NCI-H2081 (cell line): Measurements from ENCODE around the gene ROBO3.

Experiments used
- DNase-seq, 2 experiments: peaks; one replicate each; lab custom pipeline; 2025; lab: John Stamatoyannopoulos, UW

Gene ROBO3

GRCh38 chr11:124842305-124842704, 22.9 kb upstream of the ROBO3 start:
- no peak for DNase-seq

DNA sequence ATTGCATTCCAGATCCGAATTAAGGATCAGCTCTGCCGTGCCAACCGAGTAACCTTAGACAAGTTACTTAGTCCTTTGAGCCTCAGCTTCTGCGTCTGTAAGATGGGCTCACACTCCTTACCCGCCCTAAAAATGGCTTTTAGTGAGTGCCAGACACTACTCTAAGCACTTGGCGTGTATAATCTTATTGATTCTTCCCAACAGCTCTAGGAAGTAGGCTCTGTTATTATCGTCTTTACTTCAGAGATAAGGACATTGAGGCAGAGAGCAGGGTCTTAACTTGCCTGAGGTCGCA, 21.7 kb upstream of the ROBO3 start:
- no peak for DNase-seq

- DNase-seq, result no peak
Observed at GRCh38 chr11:124844664-124845079, 20.6 kb upstream of the ROBO3 start.

GRCh38 chr11:124846070-124846673, 19.1 kb upstream of the ROBO3 start:
- no peak for DNase-seq

- no peak for DNase-seq
Observed at GRCh38 chr11:124859171-124859570, 6.1 kb upstream of the ROBO3 start.

- DNase-seq, result no peak
Observed at GRCh38 chr11:124861670-124862069, 3.6 kb upstream of the ROBO3 start.

DNA sequence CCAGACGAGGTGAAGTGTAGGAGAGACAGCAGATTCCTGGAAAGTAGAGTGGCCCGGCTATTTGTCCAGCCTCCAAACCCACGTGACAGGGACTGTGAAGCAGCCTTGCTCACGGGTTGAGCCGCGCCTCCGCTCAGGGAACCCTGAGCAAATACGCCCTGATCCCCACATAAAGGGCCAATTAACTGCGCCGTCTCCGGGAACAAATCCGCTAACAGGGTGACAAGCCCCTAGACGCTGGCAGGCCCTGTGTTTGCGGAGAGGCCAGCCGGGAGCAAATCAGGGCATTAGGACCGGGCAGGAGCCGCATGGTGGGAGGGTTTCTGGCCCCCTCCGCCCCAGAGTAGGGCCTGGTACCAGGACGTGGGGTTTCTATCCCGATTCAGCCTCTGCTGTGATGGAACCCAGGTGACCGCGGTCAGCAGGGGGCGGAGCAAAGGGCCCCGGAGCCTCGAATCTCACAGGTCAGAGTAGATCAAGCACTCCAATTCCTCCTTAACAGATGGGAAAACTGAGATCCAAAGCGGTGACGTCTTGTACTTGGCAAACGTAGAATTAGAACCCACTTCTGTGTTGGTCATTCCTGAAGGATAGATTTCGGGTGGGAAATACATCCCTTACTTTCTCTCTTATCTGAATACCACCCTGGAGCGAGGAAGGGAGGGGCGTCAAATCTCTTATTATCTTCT, 2.0 kb upstream of the ROBO3 start:
- DNase-seq, result no peak

DNA sequence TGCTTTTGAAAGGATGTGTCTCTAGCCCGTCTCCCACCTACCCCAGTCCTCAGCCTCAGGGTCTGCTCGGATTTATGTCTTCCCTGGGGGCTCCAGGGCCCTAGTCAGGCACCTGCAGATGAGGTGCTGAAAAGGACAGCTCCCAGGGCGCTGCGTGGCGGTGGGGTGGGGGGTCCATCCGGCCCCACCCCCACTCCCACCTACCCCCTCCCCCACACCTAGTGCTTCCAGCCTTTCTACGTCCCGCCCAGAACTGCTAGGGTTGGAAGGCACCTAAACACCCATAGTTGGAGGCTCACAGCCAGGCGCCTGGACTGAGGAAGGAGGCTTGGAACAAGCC, 1.4 kb upstream of the ROBO3 start:
- DNase-seq, result no peak

GRCh38 chr11:124864176-124864891, 898 bp upstream of the ROBO3 start:
- DNase-seq, result no peak

GRCh38 chr11:124864892-124865180, 396 bp upstream of the ROBO3 start:
- no peak for DNase-seq

- DNase-seq, result no peak
Observed at GRCh38 chr11:124865902-124866851, 945 bp downstream of the ROBO3 start.

DNA sequence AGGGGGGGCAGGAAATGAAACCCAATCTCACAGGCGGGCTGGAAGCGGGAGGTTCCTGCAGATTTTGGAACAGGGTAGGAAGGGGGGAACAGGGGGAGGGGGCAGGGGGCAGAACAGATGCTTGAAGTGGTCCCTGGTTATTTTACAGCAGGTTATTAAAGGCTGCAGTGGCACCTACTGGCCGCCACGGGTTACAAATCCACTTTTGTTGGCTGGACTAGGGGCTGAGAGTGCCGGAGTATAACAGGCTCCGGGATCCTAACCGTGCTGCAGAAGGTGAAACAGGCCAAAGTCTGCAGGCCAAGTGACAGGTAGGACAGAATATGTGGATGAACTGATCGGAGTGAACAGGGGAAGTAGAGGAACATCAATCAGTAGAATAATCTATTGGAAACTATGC, 2.5 kb downstream of the ROBO3 start:
- no peak for DNase-seq

DNA sequence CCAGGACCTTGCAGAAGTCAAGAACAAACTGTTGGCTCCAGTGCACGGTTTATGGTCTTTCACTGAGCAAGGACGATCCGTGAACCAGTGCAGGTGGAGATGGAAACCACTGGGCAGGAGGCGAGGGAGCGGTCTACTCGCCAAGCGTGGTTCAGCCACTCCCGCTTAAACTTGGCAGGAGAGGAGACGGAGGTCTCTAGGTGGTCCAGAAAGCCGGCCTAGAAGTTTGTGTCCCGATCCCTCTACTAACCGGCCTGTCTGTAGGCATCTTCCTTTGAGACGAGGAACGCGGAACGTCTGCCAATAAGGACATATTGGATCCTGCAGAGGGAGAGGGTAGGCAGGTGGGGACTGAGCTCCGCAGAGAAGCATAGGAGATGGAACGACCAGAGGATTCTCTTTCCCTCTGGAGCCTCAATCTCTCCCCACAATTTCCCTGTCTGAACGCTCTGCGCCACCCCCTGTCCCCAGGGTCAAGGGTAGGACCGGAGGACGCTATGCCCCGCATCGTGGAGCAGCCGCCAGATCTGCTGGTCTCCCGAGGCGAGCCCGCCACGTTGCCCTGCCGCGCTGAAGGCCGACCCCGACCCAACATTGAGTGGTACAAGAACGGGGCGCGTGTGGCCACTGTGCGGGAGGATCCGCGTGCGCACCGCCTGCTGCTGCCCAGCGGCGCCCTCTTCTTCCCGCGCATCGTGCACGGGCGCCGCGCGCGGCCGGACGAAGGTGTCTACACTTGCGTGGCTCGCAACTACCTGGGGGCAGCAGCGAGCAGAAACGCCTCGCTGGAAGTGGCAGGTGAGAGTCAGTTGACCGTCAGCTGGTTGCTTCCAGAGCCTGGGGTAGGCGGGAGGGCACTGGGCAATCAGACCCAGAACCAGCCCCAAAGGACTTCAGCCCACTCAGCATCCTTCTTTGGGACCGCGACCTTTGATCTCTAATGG, 3.4 kb downstream of the ROBO3 start:
- no peak for DNase-seq

GRCh38 chr11:124869331-124869730, 4.1 kb downstream of the ROBO3 start:
- no peak for DNase-seq

- DNase-seq, result no peak
Observed at GRCh38 chr11:124869856-124870387, 4.7 kb downstream of the ROBO3 start.

- no peak for DNase-seq
Observed at GRCh38 chr11:124870430-124870829, 5.2 kb downstream of the ROBO3 start.

- no peak for DNase-seq
Observed at GRCh38 chr11:124872280-124872679, 7.0 kb downstream of the ROBO3 start.

- DNase-seq, result no peak
Observed at GRCh38 chr11:124872741-124873140, 7.5 kb downstream of the ROBO3 start.

DNA sequence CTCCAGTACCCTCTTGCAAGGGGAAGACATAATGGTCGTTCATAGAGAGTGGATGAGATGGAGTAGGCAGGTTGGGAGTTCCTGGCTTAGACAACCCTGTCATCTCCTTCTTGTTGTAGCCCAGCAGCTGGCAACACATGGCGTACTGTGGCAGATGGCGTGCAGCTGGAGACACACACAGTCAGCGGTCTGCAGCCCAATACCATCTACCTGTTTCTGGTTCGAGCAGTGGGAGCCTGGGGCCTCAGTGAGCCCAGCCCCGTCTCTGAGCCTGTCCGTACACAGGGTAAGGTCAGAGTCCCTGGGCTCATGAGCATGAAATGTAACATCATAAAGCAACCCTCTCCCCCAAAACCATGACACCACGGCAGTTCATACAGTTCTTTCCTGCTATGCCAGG, 8.7 kb downstream of the ROBO3 start:
- DNase-seq, result no peak

DNA sequence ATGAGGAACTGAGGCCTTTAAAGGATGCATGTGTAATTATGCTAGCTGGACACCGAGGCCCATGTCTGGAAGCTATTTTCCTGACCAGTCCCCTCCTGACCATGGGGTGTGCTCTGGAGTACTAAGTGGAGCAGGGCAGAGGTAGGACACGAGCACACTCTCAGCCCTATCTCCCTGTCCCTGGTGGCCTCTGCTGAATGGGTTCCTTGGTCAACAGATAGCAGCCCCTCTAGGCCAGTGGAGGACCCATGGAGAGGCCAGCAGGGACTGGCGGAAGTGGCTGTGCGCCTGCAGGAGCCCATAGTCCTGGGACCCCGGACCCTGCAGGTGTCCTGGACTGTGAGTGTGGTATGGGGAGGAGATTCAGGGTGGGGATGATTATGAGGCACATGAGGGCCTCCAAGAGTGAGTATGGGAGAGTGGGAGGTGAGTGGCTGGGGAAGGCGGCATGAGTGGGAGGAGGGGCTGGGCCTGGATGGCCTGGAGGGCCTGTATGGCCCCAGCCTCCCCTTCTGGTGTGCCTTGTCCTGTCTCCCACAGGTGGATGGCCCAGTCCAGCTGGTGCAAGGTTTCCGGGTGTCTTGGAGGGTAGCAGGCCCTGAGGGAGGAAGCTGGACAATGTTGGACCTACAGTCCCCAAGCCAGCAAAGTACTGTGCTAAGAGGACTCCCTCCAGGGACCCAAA, 9.5 kb downstream of the ROBO3 start:
- no peak for DNase-seq

- DNase-seq, result no peak
Observed at GRCh38 chr11:124875401-124875800, 10.2 kb downstream of the ROBO3 start.
